Lower leg skin (tissue), 3 donors: ENCODE results near the gene B4GALNT4.

ENCODE experiments used
- POLR2A ChIP-seq, 2 donors: fragments of 450-650 bp; IDR thresholded peaks; one replicate each; pipeline ENCODE4 v1.6.1; 2016 to 2017; ENCODE audit warnings: antibody characterized with exemption in 2 of 2, mild to moderate bottlenecking in 1 of 2, moderate library complexity in 1 of 2
- TF ChIP-seq, protein P1 (sequence below), 3 donors: fragments of 450-650 bp; IDR thresholded peaks; one replicate each; pipeline ENCODE4 v1.5.1; 2016; ENCODE audit warnings: antibody characterized with exemption in 3 of 3, mild to moderate bottlenecking in 3 of 3, moderate library complexity in 2 of 3

GRCh38 chr11:328012-328411 lies 41.3 kb upstream of the B4GALNT4 start:
- TF ChIP-seq, protein P1, sequence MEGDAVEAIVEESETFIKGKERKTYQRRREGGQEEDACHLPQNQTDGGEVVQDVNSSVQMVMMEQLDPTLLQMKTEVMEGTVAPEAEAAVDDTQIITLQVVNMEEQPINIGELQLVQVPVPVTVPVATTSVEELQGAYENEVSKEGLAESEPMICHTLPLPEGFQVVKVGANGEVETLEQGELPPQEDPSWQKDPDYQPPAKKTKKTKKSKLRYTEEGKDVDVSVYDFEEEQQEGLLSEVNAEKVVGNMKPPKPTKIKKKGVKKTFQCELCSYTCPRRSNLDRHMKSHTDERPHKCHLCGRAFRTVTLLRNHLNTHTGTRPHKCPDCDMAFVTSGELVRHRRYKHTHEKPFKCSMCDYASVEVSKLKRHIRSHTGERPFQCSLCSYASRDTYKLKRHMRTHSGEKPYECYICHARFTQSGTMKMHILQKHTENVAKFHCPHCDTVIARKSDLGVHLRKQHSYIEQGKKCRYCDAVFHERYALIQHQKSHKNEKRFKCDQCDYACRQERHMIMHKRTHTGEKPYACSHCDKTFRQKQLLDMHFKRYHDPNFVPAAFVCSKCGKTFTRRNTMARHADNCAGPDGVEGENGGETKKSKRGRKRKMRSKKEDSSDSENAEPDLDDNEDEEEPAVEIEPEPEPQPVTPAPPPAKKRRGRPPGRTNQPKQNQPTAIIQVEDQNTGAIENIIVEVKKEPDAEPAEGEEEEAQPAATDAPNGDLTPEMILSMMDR (IDR thresholded peaks at IDR 0.05) = no peak
- no peak for TF ChIP-seq POLR2A (IDR thresholded peaks at IDR 0.05)
